BE2C (cell line): ENCODE data around the gene SULT1A3. TPM values are rescaled to one million over a fixed set of nuclear protein-coding genes. Genes with fewer than 3 reads are reported as not detected.
"Not testable (repeated sequence)": the region's sequence is repeated elsewhere in the genome, so short reads cannot be mapped to it uniquely, and the experiment has no call there.

Experiments used
- DNase-seq: peaks from one replicate; pipeline ENCODE4 v3.0.0-alpha.2; 2020
- H3K27me3 ChIP-seq: fragments of 250-450 bp; sonication (Bioruptor Pico); 2 replicates; pipeline ENCODE4 v1.5.1; 2020; ENCODE audit warnings: mild to moderate bottlenecking
- H3K36me3 ChIP-seq: fragments of 250-450 bp; sonication (Bioruptor Pico); 2 replicates; pipeline ENCODE4 v1.5.1; 2020; ENCODE audit warnings: mild to moderate bottlenecking
- H3K4me1 ChIP-seq: fragments of 250-450 bp; sonication (Bioruptor Pico); 2 replicates; pipeline ENCODE4 v1.5.1; 2020
- H3K4me3 ChIP-seq: 2 replicates; pipeline ENCODE4 v1.5.1; 2011; ENCODE audit warnings: low read depth, low read length
- H3K9me3 ChIP-seq: fragments of 250-450 bp; sonication (Bioruptor Pico); 2 replicates; pipeline ENCODE4 v1.5.1; 2020
- polyA plus RNA-seq: library from polyadenylated mRNA; unstranded; fragments of >200 nt; gene quantifications from one replicate; pipeline ENCODE4 v1.2.1, GENCODE V29; 2012; ENCODE audit warnings: low read depth, missing spikeins; ENCODE audit not compliant: insufficient read length, insufficient read depth
- TF ChIP-seq, protein P1 (sequence below): IDR thresholded peaks from 2 replicates; pipeline ENCODE4 v1.5.1; 2012; ENCODE audit warnings: mild to moderate bottlenecking, low read depth, low read length

SULT1A3 gene
- polyA plus RNA-seq: 3.2 TPM

- H3K27me3 ChIP-seq, H3K4me1 ChIP-seq, H3K4me3 ChIP-seq, DNase-seq, H3K36me3 ChIP-seq, H3K9me3 ChIP-seq: not testable (repeated sequence)
Observed at GRCh38 chr16:30199049-30199448, at the start of gene SULT1A3. SULT1A3 (plus strand) TSS chr16:30199255; CDS start chr16:30200729, 1,474 bp downstream.

DNA sequence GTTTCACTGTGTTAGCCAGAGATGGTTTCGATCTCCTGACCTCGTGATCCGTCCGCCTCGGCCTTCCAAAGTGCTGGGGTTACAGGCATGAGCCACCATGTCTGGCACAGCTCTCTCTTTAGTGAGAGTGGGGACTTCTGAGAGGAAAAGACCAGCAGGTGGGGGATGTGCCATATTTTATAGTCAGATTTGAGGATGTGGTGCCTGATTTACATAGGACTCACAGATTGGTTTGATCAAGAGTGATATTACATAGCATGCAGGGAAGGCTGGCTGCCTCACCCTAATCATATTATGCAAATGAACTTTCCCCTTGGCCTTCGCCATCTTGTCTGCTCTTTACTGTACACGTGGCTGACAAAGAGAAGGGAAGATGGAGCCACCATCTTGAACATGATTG lies 48.0 kb upstream of the SULT1A3 start:
- peaks cover 3% of the 10 kb centered on the region; the same call in 1 of the 2 replicates for H3K9me3 ChIP-seq
- no peaks in the 10 kb centered on the region; the same call in 1 of the 2 replicates for H3K4me1 ChIP-seq
- no peaks in the 10 kb centered on the region for H3K27me3 ChIP-seq
- no peak overlapping the region for H3K4me3 ChIP-seq
- TF ChIP-seq, protein P1, sequence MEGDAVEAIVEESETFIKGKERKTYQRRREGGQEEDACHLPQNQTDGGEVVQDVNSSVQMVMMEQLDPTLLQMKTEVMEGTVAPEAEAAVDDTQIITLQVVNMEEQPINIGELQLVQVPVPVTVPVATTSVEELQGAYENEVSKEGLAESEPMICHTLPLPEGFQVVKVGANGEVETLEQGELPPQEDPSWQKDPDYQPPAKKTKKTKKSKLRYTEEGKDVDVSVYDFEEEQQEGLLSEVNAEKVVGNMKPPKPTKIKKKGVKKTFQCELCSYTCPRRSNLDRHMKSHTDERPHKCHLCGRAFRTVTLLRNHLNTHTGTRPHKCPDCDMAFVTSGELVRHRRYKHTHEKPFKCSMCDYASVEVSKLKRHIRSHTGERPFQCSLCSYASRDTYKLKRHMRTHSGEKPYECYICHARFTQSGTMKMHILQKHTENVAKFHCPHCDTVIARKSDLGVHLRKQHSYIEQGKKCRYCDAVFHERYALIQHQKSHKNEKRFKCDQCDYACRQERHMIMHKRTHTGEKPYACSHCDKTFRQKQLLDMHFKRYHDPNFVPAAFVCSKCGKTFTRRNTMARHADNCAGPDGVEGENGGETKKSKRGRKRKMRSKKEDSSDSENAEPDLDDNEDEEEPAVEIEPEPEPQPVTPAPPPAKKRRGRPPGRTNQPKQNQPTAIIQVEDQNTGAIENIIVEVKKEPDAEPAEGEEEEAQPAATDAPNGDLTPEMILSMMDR: no peak
- no peak for DNase-seq
- H3K36me3 ChIP-seq: no peaks in the 10 kb centered on the region

- peaks cover 3% of the 10 kb centered on the region; the same call in 1 of the 2 replicates for H3K9me3 ChIP-seq
- no peaks in the 10 kb centered on the region for H3K36me3 ChIP-seq
- H3K27me3 ChIP-seq: no peaks in the 10 kb centered on the region
- DNase-seq: no peak
- TF ChIP-seq, protein P1: no peak
- H3K4me3 ChIP-seq: no peak overlapping the region
- H3K4me1 ChIP-seq: no peaks in the 10 kb centered on the region; the same call in 1 of the 2 replicates
Observed at GRCh38 chr16:30152517-30152916, 46.5 kb upstream of the SULT1A3 start.

DNA sequence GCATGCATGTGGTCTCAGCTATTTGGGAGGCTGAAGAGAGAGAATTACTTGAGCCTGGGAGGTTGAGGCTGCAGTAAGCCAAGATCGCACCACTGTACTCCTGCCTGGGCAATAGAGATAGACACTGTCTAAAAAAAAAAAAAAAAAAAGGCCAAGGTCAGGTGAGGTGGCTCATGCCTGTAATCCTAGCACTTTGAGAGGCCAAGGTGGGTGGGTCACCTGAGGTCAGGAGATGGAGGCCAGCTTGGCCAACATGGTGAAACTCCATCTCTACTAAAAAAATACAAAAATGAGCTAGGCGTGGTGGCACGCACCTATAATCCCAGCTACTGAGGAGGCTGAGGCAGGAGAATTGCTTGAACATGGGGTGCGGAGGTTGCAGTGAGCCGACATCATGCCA lies 43.9 kb upstream of the SULT1A3 start:
- H3K9me3 ChIP-seq: no peaks in the 10 kb centered on the region
- H3K4me3 ChIP-seq: no peak overlapping the region
- H3K36me3 ChIP-seq: no peaks in the 10 kb centered on the region
- no peaks in the 10 kb centered on the region for H3K27me3 ChIP-seq
- no peak for DNase-seq
- TF ChIP-seq, protein P1: no peak
- no peaks in the 10 kb centered on the region for H3K4me1 ChIP-seq

DNA sequence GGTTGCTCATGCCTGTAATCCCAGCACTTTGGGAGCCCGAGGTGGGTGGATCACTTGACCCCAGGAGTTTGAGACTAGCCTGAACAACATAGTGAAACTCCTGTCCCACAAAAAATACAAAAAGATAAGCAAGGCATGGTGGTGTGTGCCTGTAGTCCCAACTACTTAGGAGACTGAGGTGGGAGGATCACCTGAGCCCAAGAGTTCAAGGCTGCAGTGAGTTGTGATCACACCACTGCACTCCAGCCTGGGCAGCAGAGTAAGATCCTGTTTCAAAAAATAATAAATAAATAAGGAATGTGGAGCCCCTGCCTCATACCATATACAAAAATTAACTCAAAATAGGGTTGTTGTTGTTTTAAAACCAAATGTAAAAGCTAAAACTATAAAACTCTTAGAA lies 41.8 kb upstream of the SULT1A3 start:
- H3K27me3 ChIP-seq: no peaks in the 10 kb centered on the region
- TF ChIP-seq, protein P1: no peak
- no peaks in the 10 kb centered on the region for H3K36me3 ChIP-seq
- no peaks in the 10 kb centered on the region for H3K4me1 ChIP-seq
- no peak overlapping the region for H3K4me3 ChIP-seq
- H3K9me3 ChIP-seq: no peaks in the 10 kb centered on the region
- DNase-seq: no peak

DNA sequence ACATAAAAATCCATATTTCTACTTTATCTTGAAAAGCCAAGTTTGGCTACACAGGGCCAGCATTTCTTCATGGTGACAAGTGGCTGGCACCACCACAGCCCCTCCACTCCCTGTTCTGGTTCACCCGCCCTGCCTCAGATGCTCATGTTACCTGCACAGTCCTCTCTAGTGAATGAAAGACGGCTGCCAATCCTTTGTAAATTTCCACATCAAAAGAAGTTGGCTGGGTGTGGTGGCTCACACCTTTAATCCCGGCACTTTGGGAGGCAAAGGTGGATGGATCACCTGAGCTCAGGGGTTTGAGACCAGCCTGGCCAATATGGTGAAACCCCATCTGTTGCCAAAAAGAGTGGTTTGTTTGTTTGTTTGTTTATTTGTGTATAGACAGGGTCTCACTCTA lies 35.5 kb upstream of the SULT1A3 start:
- no peaks in the 10 kb centered on the region for H3K9me3 ChIP-seq
- TF ChIP-seq, protein P1: no peak
- H3K4me3 ChIP-seq: no peak overlapping the region
- no peaks in the 10 kb centered on the region for H3K27me3 ChIP-seq
- H3K36me3 ChIP-seq: no peaks in the 10 kb centered on the region
- H3K4me1 ChIP-seq: no peaks in the 10 kb centered on the region
- no peak for DNase-seq
